ENCODE results near the gene AP2M1.

GRCh38 chr3:184230081-184230602 lies 55.5 kb downstream of the AP2M1 start:
- TF ChIP-seq FOXM1 (IDR thresholded peaks at IDR 0.05; ENCODE audit: borderline replicate concordance): no peak
- no peak for TF ChIP-seq BHLHE40 (IDR thresholded peaks at IDR 0.05; ENCODE audit: borderline replicate concordance)
- no peak for TF ChIP-seq NFRKB (IDR thresholded peaks at IDR 0.05)
- TF ChIP-seq SP1 (IDR thresholded peaks at IDR 0.05): no peak
- TF ChIP-seq TARDBP (IDR thresholded peaks at IDR 0.05): no peak
- TF ChIP-seq SUZ12 (IDR thresholded peaks at IDR 0.05): no peak
- TF ChIP-seq PKNOX1 (IDR thresholded peaks at IDR 0.05): no peak
- TF ChIP-seq ELF4 (IDR thresholded peaks at IDR 0.05): no peak
- TF ChIP-seq FOXK2 (IDR thresholded peaks at IDR 0.05): no peak
- no peak for TF ChIP-seq ARNT (IDR thresholded peaks at IDR 0.05)
- TF ChIP-seq CTBP1 (IDR thresholded peaks at IDR 0.05; ENCODE audit: borderline replicate concordance): no peak
- no peak for TF ChIP-seq L3MBTL2 (conservative IDR thresholded peaks at IDR 0.05)
